Trophoblast cell (in vitro differentiated cells and primary cell): ENCODE results near the gene VSX2.

Source experiments
- DNase-seq, 2 donors: peaks; one replicate each; pipeline ENCODE4 v3.0.0-alpha.2; 2016
- H2AFZ ChIP-seq: 2 replicates; pipeline ENCODE4 v1.6.1; 2013; ENCODE audit warnings: low read length, moderate library complexity, mild to moderate bottlenecking; ENCODE audit not compliant: insufficient read depth, poor library complexity
- H2AK5ac ChIP-seq: 2 replicates; pipeline ENCODE4 v1.6.1; 2013; ENCODE audit warnings: mild to moderate bottlenecking, low read length
- H2BK120ac ChIP-seq: 2 replicates; pipeline ENCODE4 v1.6.1; 2013; ENCODE audit warnings: low read length, mild to moderate bottlenecking, moderate library complexity; ENCODE audit not compliant: insufficient read depth, poor library complexity
- H2BK12ac ChIP-seq: 2 replicates; pipeline ENCODE4 v1.6.1; 2013; ENCODE audit warnings: mild to moderate bottlenecking, low read length, moderate library complexity
- H2BK5ac ChIP-seq: 2 replicates; pipeline ENCODE4 v1.6.1; 2013; ENCODE audit warnings: low read length, low read depth, moderate library complexity, mild to moderate bottlenecking; ENCODE audit not compliant: poor library complexity
- H3K14ac ChIP-seq: 2 replicates; pipeline ENCODE4 v1.6.1; 2013; ENCODE audit warnings: mild to moderate bottlenecking, low read length
- H3K18ac ChIP-seq: 2 replicates; pipeline ENCODE4 v1.6.1; 2013; ENCODE audit warnings: mild to moderate bottlenecking, low read length
- H3K23ac ChIP-seq: 2 replicates; pipeline ENCODE4 v1.6.1; 2013; ENCODE audit warnings: low read length
- H3K27ac ChIP-seq: 2 replicates; pipeline ENCODE4 v1.5.1; 2013; ENCODE audit warnings: low read depth, mild to moderate bottlenecking, inconsistent platforms, low read length, moderate library complexity
- H3K27me3 ChIP-seq: 2 replicates; pipeline ENCODE4 v1.6.1; 2013; ENCODE audit warnings: inconsistent platforms, mild to moderate bottlenecking, low read length, moderate library complexity; ENCODE audit not compliant: insufficient read depth
- H3K36me3 ChIP-seq, 2 experiments: 1 replicate in 1 of 2; 2 replicates in 1 of 2; pipeline ENCODE4 v1.6.1; 2013; ENCODE audit warnings: low read length in 2 of 2, mild to moderate bottlenecking in 2 of 2, moderate library complexity in 1 of 2; ENCODE audit not compliant: insufficient read depth in 2 of 2, control insufficient read depth in 1 of 2
- H3K4ac ChIP-seq: 2 replicates; pipeline ENCODE4 v1.6.1; 2013; ENCODE audit warnings: low read depth, mild to moderate bottlenecking, low read length, moderate library complexity
- H3K4me1 ChIP-seq, 2 experiments: 1 replicate in 1 of 2; 2 replicates in 1 of 2; pipeline ENCODE4 v1.6.1; 2013; ENCODE audit warnings: low read length in 2 of 2, mild to moderate bottlenecking in 2 of 2, moderate library complexity in 1 of 2; ENCODE audit not compliant: insufficient read depth in 2 of 2, control insufficient read depth in 1 of 2
- H3K4me2 ChIP-seq: 2 replicates; pipeline ENCODE4 v1.6.1; 2013; ENCODE audit warnings: inconsistent platforms, mild to moderate bottlenecking, low read length, moderate library complexity
- H3K4me3 ChIP-seq: 2 replicates; pipeline ENCODE4 v1.5.1; 2013; ENCODE audit warnings: mild to moderate bottlenecking, low read depth, low read length, inconsistent platforms
- H3K79me1 ChIP-seq: one replicate; pipeline ENCODE4 v1.6.1; 2013; ENCODE audit warnings: low read length
- H3K79me2 ChIP-seq: 2 replicates; pipeline ENCODE4 v1.6.1; 2013; ENCODE audit warnings: low read length, mild to moderate bottlenecking; ENCODE audit not compliant: control insufficient read depth, insufficient read depth, poor library complexity
- H3K9ac ChIP-seq: 2 replicates; pipeline ENCODE4 v1.6.1; 2013; ENCODE audit warnings: mild to moderate bottlenecking, low read length
- H3K9me3 ChIP-seq: 2 replicates; pipeline ENCODE4 v1.6.1; 2013; ENCODE audit warnings: low read depth, mild to moderate bottlenecking, control low read depth, inconsistent platforms, low read length; ENCODE audit not compliant: insufficient read depth
- H4K12ac ChIP-seq: 2 replicates; pipeline ENCODE4 v1.6.1; 2013; ENCODE audit warnings: low read depth, mild to moderate bottlenecking, low read length, moderate library complexity
- H4K8ac ChIP-seq: 2 replicates; pipeline ENCODE4 v1.6.1; 2013; ENCODE audit warnings: low read depth, mild to moderate bottlenecking, low read length, moderate library complexity
- H4K91ac ChIP-seq: one replicate; pipeline ENCODE4 v1.6.1; 2013; ENCODE audit warnings: low read depth, mild to moderate bottlenecking, low read length, moderate library complexity
- WGBS: extraction: QIAGEN DNeasy Blood & Tissue Kit; methylation state at CpG from one replicate; pipeline ENCODE4 v1.1.7; 2013; ENCODE audit warnings: missing lambda C conversion rate; ENCODE audit not compliant: insufficient read length, insufficient coverage; ENCODE audit errors: extremely low coverage; 5-methylcytosine and 5-hydroxymethylcytosine counted together

Gene VSX2

GRCh38 chr14:74261288-74261687 lies 22.0 kb downstream of the VSX2 start:
- Histone ChIP-seq H3K9me3 (peaks cover 2% of the 10 kb centered on the region), H2BK120ac (no peak overlapping the region), H4K91ac (no peak overlapping the region), H3K14ac (no peak overlapping the region), H4K8ac (no peak overlapping the region), H3K4me2 (no peak overlapping the region), H2AFZ (no peak overlapping the region), H3K27me3 (peaks cover 15% of the 10 kb centered on the region), H3K23ac (no peak overlapping the region), H2BK5ac (no peak overlapping the region), H3K27ac (no peak overlapping the region), H3K79me2 (no peaks in the 10 kb centered on the region), H3K36me3 (no peaks in the 10 kb centered on the region), H3K9ac (no peak overlapping the region), H3K4me1 (no peaks in the 10 kb centered on the region), H2BK12ac (no peak overlapping the region), H3K18ac (no peak overlapping the region), H3K4ac (no peak overlapping the region), H4K12ac (no peak overlapping the region), H3K4me3 (no peak overlapping the region), H2AK5ac (no peak overlapping the region), H3K79me1 (no peaks in the 10 kb centered on the region)
- DNase-seq: no peak
- WGBS: no CpG with 5 or more reads among the region's 4 CpGs

GRCh38 chr14:74262076-74262475 lies 22.8 kb downstream of the VSX2 start:
- no CpG with 5 or more reads among the region's 9 CpGs for WGBS

GRCh38 chr14:74263181-74263580 lies 23.9 kb downstream of the VSX2 start:
- no peaks in the 10 kb centered on the region for H3K79me2 ChIP-seq
- H2AFZ ChIP-seq: no peak overlapping the region
- no peak overlapping the region for H4K12ac ChIP-seq
- H3K4me1 ChIP-seq: no peaks in the 10 kb centered on the region
- no peak overlapping the region for H3K4me3 ChIP-seq
- no peaks in the 10 kb centered on the region for H3K9me3 ChIP-seq
- peaks cover 15% of the 10 kb centered on the region for H3K27me3 ChIP-seq
- H3K9ac ChIP-seq: no peak overlapping the region
- H2BK5ac ChIP-seq: no peak overlapping the region
- DNase-seq: no peak
- H3K36me3 ChIP-seq: no peaks in the 10 kb centered on the region
- H2BK120ac ChIP-seq: no peak overlapping the region
- H2BK12ac ChIP-seq: no peak overlapping the region
- H3K14ac ChIP-seq: no peak overlapping the region
- H3K18ac ChIP-seq: no peak overlapping the region
- no peak overlapping the region for H3K27ac ChIP-seq
- no CpG with 5 or more reads among the region's 9 CpGs for WGBS
- no peak overlapping the region for H3K4ac ChIP-seq
- H3K23ac ChIP-seq: no peak overlapping the region
- H2AK5ac ChIP-seq: no peak overlapping the region
- H4K8ac ChIP-seq: no peak overlapping the region
- H3K79me1 ChIP-seq: no peaks in the 10 kb centered on the region
- no peak overlapping the region for H3K4me2 ChIP-seq
- H4K91ac ChIP-seq: no peak overlapping the region

More at GRCh38 chr14:74262076-74262475, 22.8 kb downstream of the VSX2 start:
- H3K14ac ChIP-seq: no peak overlapping the region
- H3K4me1 ChIP-seq: no peaks in the 10 kb centered on the region
- no peak overlapping the region for H3K4me3 ChIP-seq
- no peaks in the 10 kb centered on the region for H3K79me2 ChIP-seq
- no peak overlapping the region for H2BK5ac ChIP-seq
- no peak overlapping the region for H4K12ac ChIP-seq
- peaks cover 15% of the 10 kb centered on the region for H3K27me3 ChIP-seq
- H3K9me3 ChIP-seq: no peaks in the 10 kb centered on the region
- H3K18ac ChIP-seq: no peak overlapping the region
- H3K79me1 ChIP-seq: no peaks in the 10 kb centered on the region
- H4K8ac ChIP-seq: no peak overlapping the region
- H3K27ac ChIP-seq: no peak overlapping the region
- no peak overlapping the region for H2BK120ac ChIP-seq
- no peak overlapping the region for H4K91ac ChIP-seq
- DNase-seq: no peak
- H2BK12ac ChIP-seq: no peak overlapping the region
- H3K4ac ChIP-seq: no peak overlapping the region
- H3K36me3 ChIP-seq: no peaks in the 10 kb centered on the region
- no peak overlapping the region for H2AK5ac ChIP-seq
- H3K9ac ChIP-seq: no peak overlapping the region
- no peak overlapping the region for H3K4me2 ChIP-seq
- no peak overlapping the region for H2AFZ ChIP-seq
- no peak overlapping the region for H3K23ac ChIP-seq

- Histone ChIP-seq H3K9ac (no peak overlapping the region), H2AK5ac (no peak overlapping the region), H3K4ac (no peak overlapping the region), H3K79me2 (no peaks in the 10 kb centered on the region), H4K8ac (no peak overlapping the region), H3K9me3 (no peaks in the 10 kb centered on the region), H2AFZ (no peak overlapping the region), H3K4me3 (no peak overlapping the region), H3K14ac (no peak overlapping the region), H3K23ac (no peak overlapping the region), H3K4me1 (no peaks in the 10 kb centered on the region), H2BK120ac (no peak overlapping the region), H3K79me1 (no peaks in the 10 kb centered on the region), H3K4me2 (no peak overlapping the region), H3K18ac (no peak overlapping the region), H2BK5ac (no peak overlapping the region), H4K12ac (no peak overlapping the region), H3K27ac (no peak overlapping the region), H4K91ac (no peak overlapping the region), H2BK12ac (no peak overlapping the region), H3K36me3 (no peaks in the 10 kb centered on the region), H3K27me3 (peaks cover 7% of the 10 kb centered on the region)
- WGBS: no CpG with 5 or more reads among the region's 5 CpGs
- DNase-seq: no peak
These were observed 24.7 kb downstream of the VSX2 start for GRCh38 chr14:74263921-74264320.
